ENCODE data around the gene PACC1.

Gene PACC1

DNA sequence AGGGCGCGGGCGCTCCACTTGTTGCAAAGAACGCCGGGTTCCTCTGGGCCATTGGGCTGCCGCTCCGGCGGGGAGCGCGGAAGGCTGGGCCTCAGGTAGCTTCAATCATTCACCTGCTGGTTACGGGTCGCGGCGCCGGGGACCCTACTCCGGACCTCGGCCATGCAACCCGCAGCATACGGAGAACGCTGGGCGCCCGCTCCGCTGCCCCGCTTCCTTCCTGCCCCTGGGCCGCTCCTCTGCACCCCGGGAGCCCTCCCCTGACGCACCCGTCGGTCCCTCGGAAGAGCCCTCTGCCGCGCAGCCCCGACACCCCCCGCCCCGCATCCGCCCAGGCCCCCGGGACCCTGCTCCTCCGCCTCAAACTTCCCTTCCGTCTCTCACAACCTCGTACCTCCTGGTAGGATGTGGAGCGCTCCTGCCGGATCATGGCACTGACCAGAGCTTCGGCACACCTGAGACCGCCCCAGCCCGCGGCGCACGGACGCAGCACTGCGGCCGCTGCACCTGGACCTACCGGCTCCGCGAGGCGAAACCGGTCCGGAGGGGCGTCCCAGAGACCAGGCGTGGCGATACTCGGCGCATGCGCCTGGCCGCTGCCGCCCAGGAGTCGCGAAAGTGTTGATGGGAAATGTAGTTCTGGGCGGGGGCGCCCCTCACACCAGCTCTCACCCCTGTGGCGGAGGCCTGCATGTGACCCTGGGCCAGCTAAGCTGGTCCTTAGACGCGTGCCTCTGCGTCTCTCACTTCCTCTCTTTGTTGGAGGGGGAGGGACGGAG is at the start of gene PACC1:
Gene PACC1 (minus strand): TSS at position 559 of the 779 bp plus-strand sequence. CDS start 129 bp downstream, at position 430.
- DNase-seq (ENCODE audit: low read depth in 2 of 2), result peak; percentile 60

DNA sequence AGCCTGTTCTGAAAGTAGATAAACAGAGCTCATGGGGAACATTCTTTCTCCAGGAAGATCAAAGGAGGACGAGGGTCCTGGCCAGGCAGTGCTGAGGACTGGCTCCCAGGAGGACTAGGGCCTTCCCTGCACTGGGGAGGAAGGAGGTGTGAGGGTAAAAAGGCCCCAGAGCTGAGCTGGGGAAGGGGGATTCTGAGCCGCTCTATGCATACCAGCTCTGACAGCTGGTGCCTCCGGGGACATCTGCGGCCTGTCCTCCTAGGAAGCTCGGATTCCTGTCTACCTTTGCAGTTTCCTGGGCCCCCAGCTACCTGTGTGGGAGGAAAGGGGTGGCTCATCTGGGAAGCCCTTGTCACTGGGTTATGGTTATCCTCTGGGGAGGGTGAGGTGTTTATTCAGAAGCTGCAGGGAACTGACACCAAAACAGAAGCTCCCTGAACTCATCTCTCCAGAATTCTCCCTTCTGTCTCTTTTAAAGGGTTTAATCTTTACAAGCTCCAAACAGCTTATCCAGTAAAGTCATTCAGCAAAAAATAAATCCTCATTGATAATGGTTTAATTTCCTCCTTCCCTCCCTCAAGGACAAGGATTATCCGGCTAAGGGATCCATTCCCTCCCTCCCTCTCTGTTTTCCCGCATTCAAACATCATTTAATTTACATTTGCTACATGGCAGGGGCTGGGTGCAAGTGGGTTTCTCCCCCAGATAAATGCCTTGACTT is 49.0 kb upstream of the PACC1 start:
- DNase-seq (ENCODE audit: low read depth in 2 of 2), result no peak

DNA sequence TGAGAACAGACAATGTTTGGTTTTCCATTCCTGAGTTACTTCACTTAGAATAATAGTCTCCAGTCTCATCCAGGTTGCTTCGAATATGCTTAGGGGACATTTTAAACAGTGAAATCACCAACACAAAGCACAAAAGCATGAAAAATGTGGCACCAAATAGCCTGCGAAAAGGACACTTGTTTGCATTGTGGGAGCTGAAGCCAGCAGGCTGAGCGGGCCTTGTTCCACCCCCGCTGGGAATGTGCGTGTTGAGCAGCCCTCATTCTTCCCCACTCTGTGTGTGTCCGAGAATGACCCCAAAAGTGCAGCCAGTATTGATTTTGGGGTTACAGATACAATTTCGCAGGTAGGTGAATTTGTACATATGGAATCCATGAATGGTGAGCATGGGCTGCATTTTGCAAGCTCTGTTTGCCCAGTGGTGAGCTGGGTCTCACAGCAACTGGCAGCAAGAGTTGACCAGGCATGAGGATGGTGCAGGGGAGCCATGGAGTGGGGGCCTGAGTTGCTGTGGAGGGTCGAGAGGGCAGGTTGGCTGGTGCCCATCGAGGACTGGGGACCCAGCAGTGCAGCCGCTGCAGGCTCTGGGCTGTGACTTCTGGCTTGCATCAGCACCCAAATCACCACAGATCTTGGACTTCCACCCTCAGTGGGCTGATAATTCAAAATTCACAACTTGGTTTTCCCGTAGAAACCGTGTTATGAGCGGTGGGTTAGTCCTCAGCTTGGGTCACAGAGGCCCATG is 47.4 kb upstream of the PACC1 start:
- no peak for DNase-seq (ENCODE audit: low read depth in 2 of 2)

DNA sequence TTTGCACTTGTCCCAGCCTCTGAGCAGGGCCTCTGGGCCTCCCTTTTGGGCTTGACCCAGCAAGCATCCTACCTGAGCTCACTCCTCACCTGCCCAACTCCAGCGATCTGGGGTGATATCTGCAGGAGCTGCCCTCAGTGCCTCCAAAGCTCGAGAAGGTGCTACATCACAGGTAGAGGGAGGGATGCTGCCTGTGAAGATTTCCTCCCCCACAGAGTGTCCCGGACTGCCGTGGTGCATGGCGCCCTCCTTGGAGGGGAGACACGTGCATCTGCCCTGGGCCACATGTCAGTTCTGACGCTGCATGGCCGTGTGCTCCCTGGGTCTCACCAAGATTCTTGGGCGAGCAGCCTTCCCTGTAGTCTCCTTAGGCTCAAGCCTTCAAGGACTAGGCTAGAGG is 45.7 kb upstream of the PACC1 start:
- no peak for DNase-seq (ENCODE audit: low read depth in 2 of 2)

DNA sequence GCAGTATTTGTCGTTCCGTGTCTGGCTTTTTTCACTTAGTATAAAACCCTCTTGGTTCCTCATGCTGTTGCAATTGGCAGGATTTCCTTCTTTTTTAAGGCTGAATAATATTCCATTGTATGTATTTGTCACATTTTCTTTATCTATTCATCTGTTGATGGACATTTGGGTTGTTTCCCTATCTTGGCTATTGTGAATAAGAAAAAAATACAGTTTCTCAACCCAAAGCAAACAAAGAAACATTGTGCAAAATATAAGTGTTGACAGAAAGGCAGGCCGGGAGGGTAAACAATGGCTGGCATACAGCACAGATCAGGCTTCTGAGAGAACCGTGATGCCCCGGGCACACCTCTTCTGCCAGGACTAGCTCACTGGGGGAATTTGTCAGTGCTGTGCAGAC is 45.0 kb upstream of the PACC1 start:
- no peak for DNase-seq (ENCODE audit: low read depth in 2 of 2)

DNA sequence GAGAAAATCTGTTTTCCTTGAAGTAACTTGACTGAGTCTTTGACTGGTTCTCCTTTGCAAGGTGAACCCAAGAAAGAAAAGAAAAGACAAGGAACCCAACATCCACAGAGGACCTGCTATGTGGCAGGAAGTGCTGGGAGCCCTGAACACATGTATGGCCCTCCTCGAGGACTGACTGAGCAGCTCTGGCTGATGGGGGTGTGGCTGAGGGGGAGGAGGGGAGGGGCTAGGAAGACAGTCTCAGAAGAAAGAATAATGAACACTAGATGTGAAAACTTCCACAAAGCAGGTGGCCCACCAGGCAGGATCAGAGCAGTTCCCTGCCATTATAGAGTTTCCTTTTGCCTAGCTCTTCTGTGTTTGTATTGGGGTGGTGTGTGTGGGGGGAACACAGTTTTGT is 44.1 kb upstream of the PACC1 start:
- DNase-seq (ENCODE audit: low read depth in 2 of 2), result no peak

DNA sequence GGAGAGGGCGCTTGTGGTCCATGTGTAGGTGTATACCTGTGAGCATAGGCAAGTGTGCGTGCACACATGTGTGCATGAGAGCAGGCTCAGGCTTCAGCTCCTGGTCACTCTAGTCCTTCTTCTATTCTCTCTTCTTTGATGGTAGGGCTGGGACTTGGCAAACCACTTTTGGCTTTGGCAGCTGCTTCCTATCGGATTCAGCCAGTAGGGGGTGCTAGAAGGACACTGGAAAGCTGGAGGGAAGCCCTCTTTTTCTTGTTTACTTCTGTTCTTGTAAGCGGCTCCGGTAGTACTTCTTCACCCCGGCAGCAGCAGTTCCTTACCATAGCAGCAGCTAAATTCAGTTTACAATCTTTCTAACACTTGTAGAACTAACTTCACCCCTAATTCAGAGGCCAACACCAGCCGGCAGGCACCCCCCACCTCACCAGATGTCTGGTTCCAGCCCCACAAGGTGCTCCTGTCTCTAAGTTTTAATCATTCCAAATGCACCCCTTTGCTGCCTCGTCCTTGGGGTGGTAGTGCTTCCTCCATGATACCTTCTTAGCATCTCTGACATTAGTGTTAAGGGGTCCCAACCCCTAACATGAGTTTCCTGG is 43.2 kb upstream of the PACC1 start:
- no peak for DNase-seq (ENCODE audit: low read depth in 2 of 2)

DNA sequence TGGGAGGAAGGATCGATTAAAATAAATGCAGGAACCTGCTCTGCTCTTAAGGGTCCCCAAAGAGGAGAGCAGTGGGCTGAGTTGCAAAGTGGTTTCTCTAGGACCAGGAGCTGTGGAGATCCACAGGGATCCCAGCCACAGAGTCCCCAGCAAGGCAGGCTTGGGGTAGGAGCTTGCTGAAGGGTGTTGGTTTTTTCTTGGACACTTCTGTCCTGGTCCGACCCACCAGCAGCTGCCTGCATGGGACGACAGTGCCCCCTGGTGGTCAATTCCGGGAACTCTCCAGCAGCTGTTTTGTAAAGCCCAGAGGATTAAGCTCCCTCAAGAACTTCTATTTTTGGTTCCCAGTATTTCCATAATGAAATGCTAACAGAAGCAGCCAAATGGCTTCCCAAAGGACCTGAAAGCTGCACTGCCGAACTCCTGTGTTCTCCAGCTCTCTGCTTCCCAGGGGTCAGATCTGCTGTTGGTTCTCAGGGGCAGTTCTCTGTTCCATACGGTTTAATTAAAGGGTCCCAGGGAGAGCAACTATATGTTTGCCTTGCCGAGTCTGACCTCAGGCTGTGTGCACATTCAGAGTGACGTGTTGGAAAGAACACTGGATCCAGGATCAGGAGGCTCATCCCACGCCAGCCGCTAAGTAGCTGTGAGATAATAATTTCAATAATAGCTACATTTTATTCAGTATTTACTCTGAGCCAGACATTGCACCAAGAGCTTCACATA is 41.3 kb upstream of the PACC1 start:
- DNase-seq (ENCODE audit: low read depth in 2 of 2), result peak; percentile 44 to 50

DNA sequence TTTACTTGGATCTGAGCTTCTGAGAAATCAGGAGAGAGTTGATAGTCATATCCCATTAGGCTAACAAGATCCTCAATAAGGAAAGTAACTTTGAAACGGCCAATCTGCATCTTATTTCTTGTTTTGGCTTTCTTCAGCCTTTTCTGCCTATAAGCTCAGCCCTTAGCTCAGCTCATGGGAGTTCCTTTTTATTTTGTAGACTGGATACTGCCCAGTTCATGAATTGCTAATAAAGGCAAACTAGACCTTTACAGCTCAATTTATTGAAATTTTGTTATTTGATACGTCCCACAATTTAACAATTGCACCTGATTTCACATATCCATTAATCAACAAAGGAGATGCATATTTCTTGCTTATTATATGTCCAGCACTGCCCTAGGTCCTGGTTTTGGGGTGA is 40.7 kb upstream of the PACC1 start:
- DNase-seq (ENCODE audit: low read depth in 2 of 2), result no peak

DNA sequence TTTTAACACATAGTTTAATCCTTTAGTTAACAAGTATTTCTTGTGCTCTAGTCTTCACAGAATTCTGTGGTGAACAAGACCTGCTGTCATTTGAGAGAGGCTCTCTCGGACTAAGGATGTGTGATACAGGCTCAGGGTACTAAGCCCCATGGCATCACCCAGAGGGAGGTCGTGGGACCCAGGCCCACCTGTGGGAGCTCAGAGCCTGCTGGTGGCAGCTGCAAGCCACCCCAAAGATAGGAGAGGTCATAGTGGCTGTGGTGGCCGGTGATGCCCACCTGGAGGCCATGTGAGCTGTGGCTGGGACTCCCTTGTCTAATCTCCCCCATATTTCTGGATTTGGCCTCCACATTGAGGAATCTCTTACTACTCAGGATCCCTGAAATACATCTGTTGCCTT is 40.1 kb upstream of the PACC1 start:
- DNase-seq (ENCODE audit: low read depth in 2 of 2), result no peak

DNA sequence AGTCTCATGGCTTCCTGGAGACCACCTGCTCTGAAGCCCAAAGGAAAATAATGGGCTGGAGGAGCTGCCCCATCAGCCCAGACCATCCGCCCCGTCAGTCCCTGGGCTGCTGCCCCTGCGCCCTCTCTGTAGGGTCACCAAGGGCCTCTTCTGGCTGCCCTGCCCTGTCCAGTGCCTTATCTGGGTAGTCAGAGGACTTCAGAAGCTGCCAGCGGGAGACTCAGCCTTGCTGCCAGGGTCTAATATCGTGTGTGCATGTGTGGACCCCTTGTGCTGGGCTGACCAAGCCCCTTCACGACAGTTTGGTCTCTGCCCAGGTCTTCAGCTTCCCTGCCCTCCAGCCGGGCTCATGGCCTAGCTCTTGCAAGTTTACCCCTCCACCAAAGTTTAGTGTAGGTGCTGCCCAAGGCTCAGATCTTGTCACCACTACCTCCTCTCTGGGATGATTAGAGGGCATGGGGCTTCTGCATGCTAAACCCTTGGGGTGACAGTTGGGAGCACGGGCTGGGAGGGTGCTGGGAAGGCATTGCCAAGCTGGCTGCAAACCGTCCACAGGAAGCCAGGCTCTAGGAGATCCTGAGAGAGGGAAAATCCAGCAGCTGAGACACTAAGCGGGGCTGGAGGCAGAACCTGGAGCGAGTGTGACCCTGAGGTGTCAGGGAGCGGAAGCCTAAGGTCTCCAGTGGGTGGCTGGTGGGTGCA is 38.6 kb upstream of the PACC1 start:
- no peak for DNase-seq (ENCODE audit: low read depth in 2 of 2)

DNA sequence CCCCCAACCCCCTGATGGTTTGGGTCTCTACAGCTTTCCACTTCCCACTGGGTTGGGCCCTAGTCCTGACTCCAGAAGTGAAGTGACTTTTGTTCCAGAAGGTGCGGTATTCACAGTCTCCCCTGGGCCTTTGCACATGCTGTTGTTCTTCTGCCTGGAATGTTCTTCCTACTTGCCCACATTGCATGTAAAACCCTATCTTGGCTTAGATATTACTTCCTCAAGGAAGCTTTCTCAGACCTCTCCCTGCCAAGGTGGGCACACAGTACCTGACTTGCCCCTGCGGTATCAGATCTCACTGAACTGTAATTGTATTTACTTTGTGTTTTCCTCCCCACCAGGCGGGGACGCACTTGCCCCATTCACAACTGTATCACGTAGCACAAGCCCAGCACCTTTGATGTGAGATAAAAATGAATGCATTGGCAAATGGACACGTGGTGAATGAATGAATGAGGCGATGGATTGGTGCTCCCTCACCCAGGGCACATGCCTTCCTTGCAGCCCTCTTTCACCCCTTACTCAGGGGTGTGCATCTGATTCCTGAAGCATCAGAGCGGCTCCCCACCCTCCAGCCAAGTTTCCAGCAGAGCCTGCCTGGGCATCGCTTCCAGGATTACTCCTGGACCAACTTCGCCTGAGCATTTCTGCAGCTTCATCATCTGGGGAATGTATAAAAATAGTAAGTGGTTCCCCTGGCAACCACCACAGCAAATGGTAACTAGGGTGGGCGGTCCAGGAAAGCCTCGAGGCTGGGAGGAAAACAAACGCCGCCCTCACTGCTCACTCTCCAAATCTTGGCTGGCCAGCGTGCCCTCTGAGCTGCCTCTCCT is 37.9 kb upstream of the PACC1 start:
- no peak for DNase-seq (ENCODE audit: low read depth in 2 of 2)

DNA sequence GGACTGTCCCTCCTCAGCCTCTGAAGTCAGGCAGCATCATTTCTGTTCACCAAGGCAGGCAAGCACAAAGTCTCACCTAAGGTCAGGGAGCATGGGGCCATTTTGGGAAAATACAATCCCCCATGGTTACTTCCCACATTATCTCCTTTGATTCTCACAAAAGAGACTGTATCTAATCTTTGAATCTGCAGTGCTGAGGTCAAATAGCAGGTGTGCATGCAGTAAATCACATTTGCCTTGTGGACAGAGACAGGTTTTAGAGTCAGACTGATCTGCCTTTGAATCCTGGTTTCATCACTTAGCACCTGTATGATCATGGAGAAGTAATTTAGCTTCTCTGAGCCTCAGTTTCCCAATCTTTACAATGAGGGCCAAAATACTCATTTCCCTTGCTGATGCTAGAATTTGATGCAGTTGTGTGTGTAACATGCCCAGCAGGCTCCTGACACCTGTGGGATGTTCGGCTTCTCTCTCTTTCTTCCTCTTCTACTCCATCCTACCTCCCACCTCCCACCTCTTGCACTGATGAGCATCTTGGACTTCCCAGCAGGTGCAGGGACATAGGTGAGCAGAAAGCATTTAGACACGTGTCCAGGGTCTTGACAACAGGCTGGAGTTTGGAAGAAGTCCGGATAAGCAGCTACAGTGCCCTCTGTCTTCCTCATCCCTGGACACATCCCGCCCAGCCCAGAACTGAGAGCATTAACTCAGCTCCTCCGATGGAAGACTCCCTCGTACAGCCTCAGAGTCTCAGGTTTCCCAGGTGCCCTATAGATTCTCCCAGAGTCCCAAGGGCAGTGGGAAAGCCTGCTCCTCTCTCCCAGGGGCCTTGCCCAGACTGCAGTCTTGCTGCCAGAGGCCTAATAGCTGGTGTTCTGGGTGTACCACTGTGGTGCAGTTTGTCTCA is 37.0 kb upstream of the PACC1 start:
- no peak for DNase-seq (ENCODE audit: low read depth in 2 of 2)

DNA sequence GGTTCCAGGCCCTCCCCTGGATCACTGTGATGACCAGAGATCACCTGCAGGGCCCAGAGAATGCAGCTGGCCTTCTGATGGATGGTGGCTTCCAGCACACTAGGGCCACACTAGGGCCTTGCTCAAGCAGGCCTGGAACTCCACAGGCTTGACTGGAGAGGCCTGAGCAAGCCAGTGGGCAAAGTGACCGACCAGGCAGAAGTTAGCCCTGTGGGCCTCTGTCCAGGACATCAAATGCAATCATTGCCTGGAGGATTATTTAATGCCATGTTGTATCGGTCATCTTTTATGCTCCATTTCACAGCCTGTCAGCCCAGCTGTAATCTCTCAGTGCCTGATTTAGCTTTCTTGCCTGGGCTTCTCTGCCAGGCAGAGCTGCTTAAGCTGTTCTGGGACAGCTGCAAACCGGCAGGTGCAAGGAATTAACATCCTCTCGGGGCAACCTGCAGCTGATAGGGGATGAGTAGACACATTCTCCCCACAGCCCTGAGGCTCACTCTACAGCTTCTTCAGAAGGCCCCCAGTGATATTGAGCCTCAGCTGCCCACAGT is 35.7 kb upstream of the PACC1 start:
- DNase-seq (ENCODE audit: low read depth in 2 of 2), result no peak

DNA sequence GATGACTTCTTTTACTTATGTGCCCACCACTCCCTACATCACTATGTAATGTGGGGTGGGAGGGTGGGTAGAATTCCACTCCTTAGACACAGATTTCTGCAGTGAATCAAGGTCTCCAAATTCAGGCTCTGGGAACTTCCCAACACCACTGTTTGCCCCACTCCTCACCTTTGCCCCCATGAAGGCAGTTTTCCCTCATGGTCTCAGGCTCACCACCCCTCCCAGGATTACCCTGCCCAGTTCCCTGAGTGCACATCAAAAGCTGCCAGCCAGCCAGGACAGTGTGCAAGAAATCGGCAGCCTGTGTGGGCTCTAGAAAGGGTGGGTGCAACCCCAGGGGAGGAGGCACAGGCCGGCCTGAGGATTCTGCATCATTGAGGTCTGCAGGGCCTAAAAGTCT is 32.8 kb upstream of the PACC1 start:
- DNase-seq (ENCODE audit: low read depth in 2 of 2), result no peak

DNA sequence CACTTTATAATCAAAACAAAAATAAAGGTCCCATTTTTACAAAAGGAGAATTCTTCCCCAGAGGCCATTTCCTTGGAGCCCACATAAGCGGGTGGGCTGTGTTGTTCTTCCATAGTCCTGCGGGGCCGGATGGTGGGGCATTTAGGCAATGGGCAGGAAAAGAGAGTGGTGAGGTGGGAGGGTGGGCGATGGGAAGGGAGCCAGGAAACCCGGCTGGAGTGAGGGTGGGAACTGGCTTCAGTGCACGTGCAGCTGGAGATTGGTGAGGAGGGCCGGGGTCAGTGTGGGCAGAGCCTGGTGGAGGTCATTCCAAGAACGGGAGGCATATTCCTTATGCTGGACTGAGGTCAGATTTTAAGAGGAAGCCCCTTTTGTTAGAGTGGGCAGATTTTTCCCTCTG is 31.6 kb upstream of the PACC1 start:
- DNase-seq (ENCODE audit: low read depth in 2 of 2), result no peak

DNA sequence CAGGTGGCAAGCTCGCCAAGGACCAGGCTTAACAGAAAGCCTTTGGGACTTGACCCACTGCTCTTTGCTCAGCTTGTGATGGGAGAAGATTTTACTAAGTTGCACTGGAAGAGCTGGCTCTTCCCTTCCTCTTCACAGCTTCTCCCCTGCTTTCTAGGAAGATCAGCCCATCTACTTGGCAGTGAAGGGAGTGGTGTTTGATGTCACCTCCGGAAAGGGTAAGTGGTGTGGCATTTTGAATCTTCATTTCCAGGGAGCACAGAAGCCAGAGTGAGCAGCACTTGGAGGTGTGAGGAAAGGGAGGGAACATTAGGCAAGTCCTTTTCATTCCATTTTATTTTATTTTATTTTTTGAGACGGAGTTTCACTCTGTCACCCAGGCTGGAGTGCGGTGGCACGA is 27.7 kb upstream of the PACC1 start:
- DNase-seq (ENCODE audit: low read depth in 2 of 2), result no peak

DNA sequence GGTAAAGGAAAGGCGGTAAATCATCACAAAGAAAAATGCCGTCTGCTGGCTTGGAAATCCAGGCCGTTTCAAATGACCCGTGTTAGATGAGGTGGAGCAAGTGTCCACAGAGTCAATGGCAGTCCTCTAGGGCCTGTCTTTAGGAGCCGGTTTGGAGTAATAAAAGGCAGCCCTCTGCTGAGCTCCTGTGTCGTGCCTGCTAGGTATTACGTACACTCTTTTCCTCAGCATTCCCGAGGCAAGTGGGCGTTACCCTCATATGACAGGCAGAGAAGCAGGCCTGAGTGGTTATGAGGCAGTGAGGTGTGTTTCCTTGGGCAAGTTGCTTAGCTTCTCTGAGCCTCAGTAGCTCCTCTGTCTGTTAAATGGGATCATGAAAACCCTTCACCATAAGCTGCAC is 25.7 kb upstream of the PACC1 start:
- no peak for DNase-seq (ENCODE audit: low read depth in 2 of 2)

DNA sequence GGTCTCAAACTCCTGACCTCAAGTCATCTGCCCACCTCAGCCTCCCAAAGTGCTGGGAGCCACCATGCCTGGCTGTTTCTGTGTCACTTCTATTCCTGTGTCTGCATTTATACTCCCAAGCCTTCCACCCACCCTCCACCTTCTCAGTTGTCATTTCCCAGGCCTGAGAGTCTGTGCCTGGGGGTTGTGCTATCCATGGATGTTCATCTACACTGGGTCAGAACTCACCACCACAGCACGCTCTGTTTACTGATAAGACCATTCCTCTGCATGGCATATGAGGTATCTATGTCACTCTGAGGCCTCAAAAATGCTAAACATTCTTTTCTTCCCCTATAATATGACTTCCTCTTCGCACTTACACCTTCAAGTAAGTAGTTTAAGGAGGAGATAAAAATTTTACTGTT is 24.1 kb upstream of the PACC1 start:
- DNase-seq (ENCODE audit: low read depth in 2 of 2), result no peak

All from fibroblast of skin of left quadriceps (primary cell).